H1 (cell line): ENCODE results near the gene FBH1. TPM values are rescaled to one million over a fixed set of nuclear protein-coding genes. Genes with fewer than 3 reads are reported as not detected.

Experiments
- CTCF ChIA-PET: fragments of 300-600 bp; sonication (Branson Sonifier 250); formaldehyde crosslinking; loops from one replicate; lab custom pipeline; 2021; ENCODE audit not compliant: partially characterized antibody; lab: Charles Lee
- POLR2A ChIA-PET: fragments of 300-600 bp; sonication (Branson Sonifier 250); formaldehyde crosslinking; loops from one replicate; lab custom pipeline; 2021; ENCODE audit warnings: inconsistent platforms; ENCODE audit not compliant: partially characterized antibody; lab: Charles Lee
- DNase-seq, 2 experiments: peaks; one replicate each; pipeline versions ENCODE4 v3.0.0 to v3.0.0-alpha.2; 2010 to 2022; ENCODE audit warnings: low spot score in 2 of 2, low read depth in 1 of 2, mixed read lengths in 1 of 2
- FAIRE-seq: peaks from 2 replicates; lab custom pipeline; 2011; peaks lifted over from hg19 to GRCh38; lab: Jason Lieb, UNC
- H2AFZ ChIP-seq: 2 replicates; pipeline ENCODE4 v1.8.1; 2012; ENCODE audit warnings: low read length, inconsistent platforms
- H2AK5ac ChIP-seq: 2 replicates; pipeline ENCODE4 v1.6.1; 2013; ENCODE audit warnings: low read depth, low read length
- H2BK120ac ChIP-seq: replicated peaks from 2 replicates; pipeline ENCODE3; 2013; ENCODE audit warnings: low read depth, low read length, inconsistent platforms
- H2BK12ac ChIP-seq: 2 replicates; pipeline ENCODE4 v1.6.1; 2013; ENCODE audit warnings: low read depth, low read length
- H2BK15ac ChIP-seq: 2 replicates; pipeline ENCODE4 v1.6.1; 2013; ENCODE audit warnings: low read length
- H2BK20ac ChIP-seq: 2 replicates; pipeline ENCODE4 v1.6.1; 2013; ENCODE audit warnings: low read length
- H2BK5ac ChIP-seq: 2 replicates; pipeline ENCODE4 v1.6.1; 2013; ENCODE audit warnings: low read depth, low read length
- H3K14ac ChIP-seq: 2 replicates; pipeline ENCODE4 v1.6.1; 2013; ENCODE audit warnings: inconsistent platforms; ENCODE audit not compliant: insufficient read length
- H3K18ac ChIP-seq: 2 replicates; pipeline ENCODE4 v1.6.1; 2013; ENCODE audit warnings: low read length; ENCODE audit errors: extremely low read depth
- H3K23ac ChIP-seq: 2 replicates; pipeline ENCODE4 v1.6.1; 2013; ENCODE audit warnings: inconsistent platforms; ENCODE audit not compliant: insufficient read length
- H3K23me2 ChIP-seq: 2 replicates; pipeline ENCODE4 v1.6.1; 2013; ENCODE audit warnings: low read depth, low read length
- H3K27ac ChIP-seq: 2 replicates; pipeline ENCODE4 v1.6.1; 2011; ENCODE audit warnings: low read depth, low read length, inconsistent platforms
- H3K27me3 ChIP-seq, 4 experiments: replicated peaks in 1 of 4; 1 replicate in 1 of 4; 2 replicates in 3 of 4; pipeline versions ENCODE4 v1.6.1 to v1.8.1; 2011 to 2013; ENCODE audit warnings: low read length in 3 of 4, mild to moderate bottlenecking in 3 of 4, inconsistent platforms in 2 of 4, mixed read lengths in 2 of 4, moderate library complexity in 1 of 4; ENCODE audit not compliant: control insufficient read depth in 3 of 4, insufficient read depth in 3 of 4; ENCODE audit errors: extremely low read depth in 1 of 4
- H3K36me3 ChIP-seq, 4 experiments: 2 replicates each; pipeline versions ENCODE4 v1.6.1 to v1.8.1; 2011 to 2013; ENCODE audit warnings: mild to moderate bottlenecking in 4 of 4, low read length in 3 of 4, moderate library complexity in 2 of 4, control low read depth in 1 of 4, inconsistent platforms in 1 of 4; ENCODE audit not compliant: insufficient read depth in 4 of 4, control insufficient read depth in 2 of 4
- H3K4ac ChIP-seq: replicated peaks from 2 replicates; pipeline ENCODE3; 2013; ENCODE audit warnings: low read length, low read depth, mixed read lengths, inconsistent platforms; ENCODE audit not compliant: insufficient read length
- H3K4me1 ChIP-seq, 4 experiments: replicated peaks in 1 of 4; 1 replicate in 1 of 4; 2 replicates in 3 of 4; pipeline versions ENCODE4 v1.6.1 to v1.8.1; 2011 to 2013; ENCODE audit warnings: low read length in 3 of 4, inconsistent platforms in 2 of 4, mixed read lengths in 1 of 4; ENCODE audit not compliant: insufficient read depth in 4 of 4, control insufficient read depth in 3 of 4
- H3K4me2 ChIP-seq, 2 experiments: 2 replicates each; pipeline versions ENCODE4 v1.6.1 to v1.8.1; 2011 to 2013; ENCODE audit warnings: low read depth in 2 of 2, low read length in 2 of 2, control low read depth in 1 of 2, inconsistent platforms in 1 of 2, mild to moderate bottlenecking in 1 of 2; ENCODE audit not compliant: insufficient read depth in 1 of 2
- H3K4me3 ChIP-seq, 4 experiments: fragments of 200-600, 300-600 bp in 1 of 4; sonication (generic), shearing (Covaris generic), sonication (Bioruptor Twin) in 1 of 4; 2 replicates each; pipeline versions ENCODE4 v1.5.1 to v1.8.1; 2011 to 2016; ENCODE audit warnings: low read length in 4 of 4, low read depth in 3 of 4, control low read depth in 2 of 4, inconsistent platforms in 2 of 4, mild to moderate bottlenecking in 2 of 4, mixed read lengths in 1 of 4, moderate library complexity in 1 of 4; ENCODE audit not compliant: insufficient read depth in 2 of 4; ENCODE audit errors: extremely low read depth in 1 of 4
- H3K56ac ChIP-seq: replicated peaks from 2 replicates; pipeline ENCODE3; 2013; ENCODE audit warnings: low read depth, mild to moderate bottlenecking, mixed read lengths, low read length, inconsistent platforms; ENCODE audit not compliant: insufficient read length
- H3K79me1 ChIP-seq: 2 replicates; pipeline ENCODE4 v1.6.1; 2013; ENCODE audit warnings: low read depth, low read length, control low read depth
- H3K79me2 ChIP-seq, 2 experiments: 2 replicates each; pipeline versions ENCODE4 v1.6.1 to v1.8.1; 2012 to 2013; ENCODE audit warnings: low read length in 2 of 2, mild to moderate bottlenecking in 2 of 2, inconsistent platforms in 1 of 2; ENCODE audit not compliant: insufficient read depth in 2 of 2, control insufficient read depth in 1 of 2
- H3K9ac ChIP-seq, 4 experiments: replicated peaks in 1 of 4; 1 replicate in 1 of 4; 2 replicates in 3 of 4; pipeline versions ENCODE4 v1.6.1 to v1.8.1; 2011 to 2013; ENCODE audit warnings: low read depth in 3 of 4, low read length in 3 of 4, control low read depth in 2 of 4, mild to moderate bottlenecking in 2 of 4, moderate library complexity in 2 of 4, inconsistent platforms in 1 of 4; ENCODE audit errors: extremely low read depth in 1 of 4
- H3K9me3 ChIP-seq, 2 experiments: 2 replicates each; pipeline versions ENCODE4 v1.6.1 to v1.8.1; 2012 to 2013; ENCODE audit warnings: mild to moderate bottlenecking in 2 of 2, moderate library complexity in 2 of 2, control low read depth in 1 of 2, inconsistent platforms in 1 of 2, low read depth in 1 of 2, low read length in 1 of 2, mixed read lengths in 1 of 2; ENCODE audit not compliant: insufficient read depth in 2 of 2
- H4K20me1 ChIP-seq, 2 experiments: replicated peaks in 1 of 2; 2 replicates each; pipeline versions ENCODE3 to v1.8.1; 2011 to 2013; ENCODE audit warnings: inconsistent platforms in 2 of 2, low read length in 2 of 2, mild to moderate bottlenecking in 1 of 2; ENCODE audit not compliant: insufficient read depth in 2 of 2, control insufficient read depth in 1 of 2
- H4K5ac ChIP-seq: 2 replicates; pipeline ENCODE4 v1.6.1; 2013; ENCODE audit warnings: low read length, low read depth, mixed read lengths, inconsistent platforms; ENCODE audit not compliant: insufficient read length
- H4K8ac ChIP-seq: 2 replicates; pipeline ENCODE4 v1.8.0; 2013; ENCODE audit warnings: mild to moderate bottlenecking, moderate library complexity, low read length, inconsistent platforms; ENCODE audit not compliant: insufficient read depth; ENCODE audit errors: extremely low read depth
- H4K91ac ChIP-seq: replicated peaks from 2 replicates; pipeline ENCODE3; 2013; ENCODE audit warnings: low read length, mixed read lengths, inconsistent platforms; ENCODE audit not compliant: insufficient read length
- ASH2L ChIP-seq: fragments of 200-600, 300-600 bp; sonication (generic); IDR thresholded peaks from one replicate; pipeline ENCODE4 v1.7.1; 2017; ENCODE audit warnings: low read length
- WGBS, 2 experiments: shearing (Covaris generic) in 1 of 2; methylation state at CpG; one replicate each; pipeline versions ENCODE4 v1.1.6 to v1.1.7; 2013 to 2015; ENCODE audit warnings: low lambda C conversion rate in 2 of 2, mixed read lengths in 2 of 2, inconsistent platforms in 1 of 2, low coverage in 1 of 2, missing lambda C conversion rate in 1 of 2; ENCODE audit not compliant: insufficient replicate concordance in 2 of 2, insufficient coverage in 1 of 2, insufficient read length in 1 of 2; ENCODE audit errors: extremely low coverage in 1 of 2, missing lambda C conversion rate in 1 of 2; 5-methylcytosine and 5-hydroxymethylcytosine counted together
- polyA plus RNA-seq, 7 experiments: library from polyadenylated mRNA; depleted of rRNA in 3 of 7; stranded (reverse) in 5 of 7; unstranded in 2 of 7; fragments of >200 nt in 5 of 7; fragments of 200-250 nt in 2 of 7; gene quantifications; 1 replicate in 5 of 7; 2 replicates in 1 of 7; 4 replicates in 1 of 7; pipeline versions ENCODE4 v1.2.1 to v1.2.3, GENCODE V29; 2011 to 2013; ENCODE audit warnings: missing spikeins in 2 of 7, mixed read lengths in 2 of 7
- total RNA-seq: library from RNA; stranded (reverse); fragmentation: NEBNext Ultra II Directional; extraction: Animal tissue kit (Norgen Biotek cat#: 25700); gene quantifications from 2 replicates; pipeline ENCODE4 v1.2.1, GENCODE V29; 2021

FBH1 gene
- total and polyA plus RNA-seq, 2 of the 8 experiments (the other 6 are each of a cell fraction or from before 2014, with no cell fraction given), result 31.1 to 51.8 TPM

GRCh38 chr10:5948208-5948585, 58.2 kb downstream of the FBH1 start:
- Histone ChIP-seq H3K23ac (no peak overlapping the region), H4K91ac (no peak overlapping the region), H2BK120ac (no peak overlapping the region), H3K56ac (no peak overlapping the region), H3K4me2 (no peak overlapping the region), H3K79me2 (no peaks in the 10 kb centered on the region), H3K36me3 (no peaks in the 10 kb centered on the region), H3K9me3 (no peaks in the 10 kb centered on the region), H2AK5ac (no peak overlapping the region), H2BK15ac (no peak overlapping the region), H3K4ac (no peak overlapping the region), H2AFZ (no peak overlapping the region), H2BK20ac (no peak overlapping the region), H4K8ac (no peak overlapping the region), H3K4me1 (peaks cover 0 to 13% (median 6%) of the 10 kb centered on the region in 4 experiments; a peak in 6 of 7 replicates), H3K27ac (no peak overlapping the region), H2BK5ac (no peak overlapping the region), H3K14ac (no peak overlapping the region), H3K79me1 (no peaks in the 10 kb centered on the region), H3K9ac (no peak overlapping the region), H4K20me1 (no peaks in the 10 kb centered on the region), H3K18ac (no peak overlapping the region), H2BK12ac (no peak overlapping the region), H4K5ac (no peak overlapping the region), H3K4me3 (no peak overlapping the region), H3K27me3 (no peaks in the 10 kb centered on the region), H3K23me2 (no peaks in the 10 kb centered on the region)
- no peak for TF ChIP-seq ASH2L
- WGBS, 2 experiments, result 84% methylated on average over 6 of the region's 6 CpGs; no CpG with 5 or more reads in 1 of the 2 experiments
- DNase-seq (no peak), FAIRE-seq (no peak)
- ChIA-PET POLR2A (no interaction called here), CTCF (interaction anchor here (0.6 to 1.9 kb wide), 8 partner anchors 11 to 176 kb away, joined by 3 to 9 read pairs (median 3); no protein-coding TSS in a partner anchor)
